Ovary (tissue), 3 donors: ENCODE results near the gene ESYT2.

Experiments
- EP300 ChIP-seq: sonication (generic); formaldehyde crosslinking; IDR thresholded peaks from one replicate; pipeline ENCODE4 v1.6.1; 2017; ENCODE audit warnings: antibody characterized with exemption
- TF ChIP-seq, protein P1 (sequence below), 3 donors: fragments of 450-650 bp in 2 of 3; fragments of 200-600 bp in 1 of 3; IDR thresholded peaks; one replicate each; pipeline versions ENCODE4 v1.5.1 to v1.8.0; 2016 to 2022; ENCODE audit warnings: antibody characterized with exemption in 3 of 3, mild to moderate bottlenecking in 1 of 3
- donor health status: DM: no; HTN: no; CAD: no.

DNA sequence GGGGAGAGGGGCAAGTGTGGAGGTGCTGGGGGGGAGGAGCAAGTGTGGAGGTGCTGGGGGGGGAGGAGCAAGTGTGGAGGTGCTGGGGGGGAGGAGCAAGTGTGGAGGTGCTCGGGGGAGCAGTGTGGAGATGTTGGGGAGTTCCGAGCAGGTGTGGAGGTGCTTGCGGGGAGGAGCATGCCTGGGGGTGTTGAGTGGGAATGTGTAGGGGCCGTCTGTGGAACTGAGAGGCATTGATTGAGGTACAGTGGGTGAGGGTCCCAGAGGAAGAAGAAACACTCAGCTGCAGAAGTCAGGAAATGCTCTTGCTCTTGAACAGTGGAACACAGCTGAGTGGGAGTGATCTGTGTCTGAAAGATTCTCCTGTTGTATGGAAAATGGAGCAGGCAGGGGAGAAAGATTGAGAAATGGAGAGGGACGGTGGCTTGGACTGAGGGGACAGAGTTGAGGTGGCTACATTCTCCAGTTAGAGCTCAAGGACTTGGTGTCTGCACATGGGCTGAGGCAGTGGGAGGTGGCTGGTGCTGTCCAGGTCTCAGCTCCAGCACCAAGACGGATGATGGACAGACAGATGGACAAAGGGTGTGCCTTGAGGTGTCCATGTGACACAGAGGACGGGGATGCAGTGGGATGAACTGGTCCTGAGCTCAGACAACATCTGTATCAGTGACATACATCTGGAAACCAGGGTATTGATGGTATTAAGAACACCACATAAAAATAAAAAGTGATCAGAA lies 99.5 kb downstream of the ESYT2 start:
- TF ChIP-seq, protein P1, sequence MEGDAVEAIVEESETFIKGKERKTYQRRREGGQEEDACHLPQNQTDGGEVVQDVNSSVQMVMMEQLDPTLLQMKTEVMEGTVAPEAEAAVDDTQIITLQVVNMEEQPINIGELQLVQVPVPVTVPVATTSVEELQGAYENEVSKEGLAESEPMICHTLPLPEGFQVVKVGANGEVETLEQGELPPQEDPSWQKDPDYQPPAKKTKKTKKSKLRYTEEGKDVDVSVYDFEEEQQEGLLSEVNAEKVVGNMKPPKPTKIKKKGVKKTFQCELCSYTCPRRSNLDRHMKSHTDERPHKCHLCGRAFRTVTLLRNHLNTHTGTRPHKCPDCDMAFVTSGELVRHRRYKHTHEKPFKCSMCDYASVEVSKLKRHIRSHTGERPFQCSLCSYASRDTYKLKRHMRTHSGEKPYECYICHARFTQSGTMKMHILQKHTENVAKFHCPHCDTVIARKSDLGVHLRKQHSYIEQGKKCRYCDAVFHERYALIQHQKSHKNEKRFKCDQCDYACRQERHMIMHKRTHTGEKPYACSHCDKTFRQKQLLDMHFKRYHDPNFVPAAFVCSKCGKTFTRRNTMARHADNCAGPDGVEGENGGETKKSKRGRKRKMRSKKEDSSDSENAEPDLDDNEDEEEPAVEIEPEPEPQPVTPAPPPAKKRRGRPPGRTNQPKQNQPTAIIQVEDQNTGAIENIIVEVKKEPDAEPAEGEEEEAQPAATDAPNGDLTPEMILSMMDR (IDR thresholded peaks at IDR 0.05) = no peak
- TF ChIP-seq EP300 = no peak
